Vagina (tissue), 2 donors: Measurements from ENCODE around the gene ADD3. TPM values are rescaled to one million over a fixed set of nuclear protein-coding genes. Genes with fewer than 3 reads are reported as not detected.

Source experiments
- DNase-seq, 2 donors: peaks; one replicate each; pipeline ENCODE4 v3.0.0-alpha.2; 2017; ENCODE audit errors: extremely low spot score in 2 of 2
- H3K27ac ChIP-seq: fragments of 200-600 bp; sonication (generic); one replicate; pipeline ENCODE4 v1.5.1; 2019
- H3K27me3 ChIP-seq: fragments of 200-600 bp; sonication (generic); one replicate; pipeline ENCODE4 v1.5.1; 2019
- H3K36me3 ChIP-seq, 2 donors: fragments of 200-600 bp; sonication (generic); one replicate each; pipeline ENCODE4 v1.5.1; 2017 to 2019
- H3K4me1 ChIP-seq: fragments of 200-600 bp; sonication (generic); one replicate; pipeline ENCODE4 v1.5.1; 2019
- H3K4me3 ChIP-seq, 2 donors: fragments of 200-600 bp; sonication (generic); 1 replicate in 1 of 2; 2 replicates in 1 of 2; pipeline ENCODE4 v1.5.1; 2016 to 2019
- H3K9me3 ChIP-seq: fragments of 200-600 bp; sonication (generic); one replicate; pipeline ENCODE4 v1.5.1; 2019
- CTCF ChIP-seq, 3 experiments: fragments of 450-650 bp in 2 of 3; fragments of 200-600 bp in 1 of 3; sonication (generic) in 1 of 3; IDR thresholded peaks; one replicate each; pipeline ENCODE4 v1.5.1; 2017 to 2019; ENCODE audit warnings: antibody characterized with exemption in 3 of 3, mild to moderate bottlenecking in 2 of 3, moderate library complexity in 2 of 3
- POLR2A ChIP-seq, 2 donors: fragments of 450-650 bp; IDR thresholded peaks; one replicate each; pipeline ENCODE4 v1.6.1; 2017; ENCODE audit warnings: antibody characterized with exemption in 2 of 2, mild to moderate bottlenecking in 2 of 2, moderate library complexity in 2 of 2
- POLR2AphosphoS5 ChIP-seq, 2 donors: sonication (generic); formaldehyde crosslinking; IDR thresholded peaks; one replicate each; pipeline ENCODE4 v1.9.0; 2017; ENCODE audit warnings: antibody characterized with exemption in 2 of 2, mild to moderate bottlenecking in 2 of 2, low read depth in 1 of 2; ENCODE audit not compliant: insufficient read depth in 1 of 2
- intact Hi-C: fragments of 100-400 bp; cut with DNase I; formaldehyde crosslinking; loops from one replicate; pipeline ENCODE4 v1.15.1; 2023
- total RNA-seq: library from RNA; depleted of rRNA; stranded (reverse); fragments of >200 nt; gene quantifications from one replicate; pipeline ENCODE4 v1.2.3, GENCODE V29; 2016

ADD3 gene
- total RNA-seq, 1 donor from 2014 or later: 114 TPM

- H3K36me3 ChIP-seq: no peaks in the 10 kb centered on the region
Measured at GRCh38 chr10:110009736-110010475, 2.1 kb downstream of the ADD3 start.

DNA sequence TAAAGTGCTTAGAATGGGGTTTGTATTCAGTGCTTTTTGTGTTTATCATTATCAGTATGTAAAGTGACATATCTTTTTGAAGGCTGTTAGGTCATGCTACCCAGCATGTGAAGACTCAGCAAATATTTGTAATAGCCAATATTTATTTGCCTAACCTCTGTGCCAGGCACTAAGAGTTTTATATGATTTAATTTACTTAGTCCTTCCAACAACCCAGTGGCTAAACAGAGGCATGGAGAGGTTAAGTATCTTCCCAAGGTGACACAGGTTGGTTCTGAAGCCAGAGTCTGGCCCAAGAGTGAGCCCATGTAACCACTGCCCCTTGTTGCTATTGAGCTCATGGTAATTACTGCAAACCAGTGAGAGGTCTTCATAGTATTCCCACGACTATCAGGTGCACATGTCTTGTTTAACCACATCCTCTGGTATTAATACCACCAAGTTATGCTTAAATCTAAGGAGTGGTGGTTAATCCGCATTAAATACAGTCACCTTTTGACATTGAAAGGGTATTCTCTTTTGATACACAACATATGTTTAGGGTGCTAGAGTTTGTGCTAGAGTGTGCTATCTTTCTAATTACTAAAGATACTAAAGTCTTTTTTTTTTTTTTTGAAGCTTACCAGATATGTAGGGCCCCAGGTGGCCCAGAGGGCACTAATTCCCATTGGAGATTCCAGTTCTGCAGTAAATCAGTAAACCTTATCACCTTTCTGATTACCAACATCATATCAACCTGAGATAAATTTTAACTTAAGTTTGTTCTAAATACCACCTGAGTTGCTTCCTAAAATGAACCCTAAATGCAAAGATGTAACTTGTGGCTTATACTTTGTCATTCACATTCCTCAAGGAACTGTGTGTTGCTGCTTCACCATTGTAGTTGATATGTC, 2.9 kb downstream of the ADD3 start:
- Histone ChIP-seq H3K4me3 (peak overlapping the region in 1 of 2 donors; percentile 1), H3K27me3 (no peaks in the 10 kb centered on the region), H3K36me3 (no peaks in the 10 kb centered on the region), H3K27ac (no peak overlapping the region), H3K9me3 (no peaks in the 10 kb centered on the region), H3K4me1 (peaks cover 80% of the 10 kb centered on the region)
- no peak for DNase-seq
- intact Hi-C loops: no loop called here
- TF ChIP-seq POLR2AphosphoS5 (IDR thresholded peaks at IDR 0.05; ENCODE audit: insufficient read depth in 1 of 2, low read depth in 1 of 2) (no peak), POLR2A (IDR thresholded peaks at IDR 0.05) (no peak), CTCF (IDR thresholded peaks at IDR 0.05) (no peak)

More at GRCh38 chr10:110009736-110010475, 2.1 kb downstream of the ADD3 start:
- H3K27me3 ChIP-seq: no peaks in the 10 kb centered on the region
- no peak for DNase-seq
- H3K4me1 ChIP-seq: peaks cover 76% of the 10 kb centered on the region
- peak overlapping the region; percentile 1 to 99 for H3K4me3 ChIP-seq
- intact Hi-C loops: loop anchor here (10.0 kb wide), 1 partner anchor 115 kb away; no protein-coding TSS in a partner anchor
- no peak overlapping the region for H3K27ac ChIP-seq
- H3K9me3 ChIP-seq: no peaks in the 10 kb centered on the region
- TF ChIP-seq POLR2A (IDR thresholded peaks at IDR 0.05): no peak
- TF ChIP-seq CTCF (IDR thresholded peaks at IDR 0.05): no peak
- TF ChIP-seq POLR2AphosphoS5 (IDR thresholded peaks at IDR 0.05; ENCODE audit: insufficient read depth in 1 of 2, low read depth in 1 of 2): no peak

DNA sequence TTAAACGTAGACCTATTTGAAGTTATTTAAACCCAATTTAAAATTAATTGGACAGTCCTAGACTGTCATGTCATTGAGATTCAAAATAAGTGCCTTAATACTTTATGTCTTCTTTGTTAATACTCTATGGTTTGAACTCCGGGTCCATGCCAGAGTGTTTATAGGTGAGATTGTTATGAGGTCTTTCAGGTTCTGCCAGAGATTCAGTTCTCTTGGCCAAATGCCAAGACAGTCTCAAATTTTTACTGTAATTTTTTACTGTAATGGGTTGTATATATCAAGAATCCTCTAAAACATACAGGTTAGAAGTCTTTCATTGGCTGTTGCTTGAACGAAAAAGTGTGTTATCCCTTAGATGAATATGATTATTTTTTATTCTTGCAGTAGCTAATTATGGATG, 3.9 kb downstream of the ADD3 start:
- Histone ChIP-seq H3K4me1 (peaks cover 80% of the 10 kb centered on the region), H3K36me3 (no peaks in the 10 kb centered on the region), H3K27me3 (no peaks in the 10 kb centered on the region), H3K4me3 (no peak overlapping the region), H3K9me3 (no peaks in the 10 kb centered on the region), H3K27ac (no peak overlapping the region)
- TF ChIP-seq CTCF (IDR thresholded peaks at IDR 0.05) (no peak), POLR2AphosphoS5 (IDR thresholded peaks at IDR 0.05; ENCODE audit: insufficient read depth in 1 of 2, low read depth in 1 of 2) (no peak), POLR2A (IDR thresholded peaks at IDR 0.05) (no peak)
- no peak for DNase-seq
- intact Hi-C loops: no loop called here

DNA sequence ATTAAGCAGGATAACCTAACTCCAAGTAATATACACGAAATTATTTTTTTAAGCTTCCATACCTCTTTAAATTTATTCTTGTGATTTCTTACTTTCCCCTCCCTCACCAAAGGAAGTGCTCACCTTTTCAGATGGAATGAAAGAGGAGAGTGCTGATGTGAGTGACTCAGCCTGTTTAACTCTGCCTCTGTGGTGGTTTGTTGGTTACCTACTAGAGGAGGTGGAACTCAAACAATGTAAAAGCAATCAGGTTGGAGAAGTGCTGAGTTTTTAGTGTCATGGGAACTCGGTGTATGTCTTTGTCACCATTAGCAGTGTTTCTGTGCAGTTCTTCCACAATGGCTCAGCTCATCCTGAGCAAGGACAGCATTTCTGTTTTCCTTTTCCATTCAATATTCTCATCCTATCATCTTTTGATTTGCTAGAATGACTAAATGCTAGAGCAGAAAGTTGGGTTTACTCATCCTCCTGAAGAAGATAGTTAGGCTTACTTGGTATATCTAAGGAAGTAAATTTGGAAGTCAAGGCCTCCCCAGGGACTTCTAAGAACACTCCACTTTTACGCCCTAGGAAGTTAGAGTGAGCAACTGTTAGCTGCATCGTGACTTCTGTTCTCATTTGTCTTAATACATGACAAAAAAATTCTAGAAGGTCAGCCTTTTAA, 6.0 kb downstream of the ADD3 start:
- Histone ChIP-seq H3K4me3 (no peak overlapping the region), H3K27ac (no peak overlapping the region), H3K9me3 (no peaks in the 10 kb centered on the region), H3K36me3 (no peaks in the 10 kb centered on the region), H3K27me3 (no peaks in the 10 kb centered on the region), H3K4me1 (peaks cover 78% of the 10 kb centered on the region)
- DNase-seq: no peak
- intact Hi-C loops: no loop called here
- no peak for TF ChIP-seq POLR2A (IDR thresholded peaks at IDR 0.05)
- TF ChIP-seq POLR2AphosphoS5 (IDR thresholded peaks at IDR 0.05; ENCODE audit: insufficient read depth in 1 of 2, low read depth in 1 of 2): no peak
- no peak for TF ChIP-seq CTCF (IDR thresholded peaks at IDR 0.05)
